Parietal lobe (tissue), 2 donors: ENCODE measurements around the gene ROS1. TPM values are rescaled to one million over a fixed set of nuclear protein-coding genes. Genes with fewer than 3 reads are reported as not detected.

Source experiments
- small RNA-seq: library from RNA; depleted of rRNA; stranded (forward); fragments of <200 nt; gene quantifications from one replicate; pipeline ENCODE3, GENCODE V24; 2014; ENCODE audit warnings: low replicate concordance
- total RNA-seq: library from RNA; depleted of rRNA; stranded (reverse); fragments of >200 nt; gene quantifications from one replicate; pipeline ENCODE4 v1.2.3, GENCODE V29; 2014

ROS1 gene
- not detected for total RNA-seq

DNA sequence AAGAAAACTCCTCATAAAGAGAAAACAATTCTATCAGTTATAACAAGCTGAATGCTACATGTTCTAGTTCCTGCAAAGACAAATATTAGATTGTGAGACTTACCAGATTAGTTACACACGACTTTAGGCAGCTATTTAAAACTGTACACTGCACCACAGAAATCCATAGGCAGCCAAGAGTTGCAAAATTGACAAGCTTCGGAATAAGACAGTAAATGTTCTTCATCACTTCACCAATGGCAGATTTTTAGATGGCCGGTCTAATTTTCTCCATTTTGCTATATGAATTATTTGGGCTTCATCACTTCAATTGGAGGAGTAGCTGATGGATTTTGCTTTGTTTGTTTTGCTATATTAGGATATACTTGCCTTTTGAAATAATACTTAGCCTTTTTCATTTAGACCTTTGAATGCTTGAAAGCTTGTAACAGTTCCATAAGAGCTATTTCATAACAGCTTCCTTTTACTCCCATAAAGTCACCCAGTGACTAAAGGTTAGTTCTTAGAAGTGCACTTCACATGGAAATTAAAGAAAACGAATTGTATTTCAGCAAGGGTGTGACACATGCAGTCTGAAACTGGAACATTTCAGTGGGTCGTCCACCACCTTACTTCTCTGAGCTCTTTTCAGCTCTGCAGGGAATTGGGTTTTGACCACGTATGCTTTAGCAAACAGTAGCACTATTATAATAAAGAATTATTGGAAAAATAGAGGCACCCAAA lies at the start of gene ROS1:
ROS1 (minus strand) TSS at position 512 of the 723 bp plus-strand sequence; CDS start at position 226, 286 bp downstream.

GRCh38 chr6:117265410-117266256 lies 160.1 kb downstream of the ROS1 start, which contains the start of gene VGLL2:
VGLL2 (plus strand) TSS chr6:117265558; CDS start chr6:117265764, 206 bp downstream.

Small RNA genes lying within 50 kb of the gene (small RNA-seq; reads per million reads assigned to genes)
- gene RN7SKP18 (not detected), gene RNU6-253P (not detected)

Other genes with a start within 250 kb of the ROS1 start
- not detected for gene VGLL2, start 160.4 kb downstream of the ROS1 start, total RNA-seq
- gene DCBLD1, start 56.7 kb upstream of the ROS1 start, total RNA-seq = 8.5 TPM
- 72.0 TPM for gene GOPC, start 176.6 kb upstream of the ROS1 start, total RNA-seq
- gene NUS1, start 249.5 kb upstream of the ROS1 start, total RNA-seq = 31.9 TPM